ENCODE measurements around the gene RPS6KB1. TPM values are rescaled to one million over a fixed set of nuclear protein-coding genes. Genes with fewer than 3 reads are reported as not detected.

RPS6KB1 gene
- polyA plus RNA-seq (2011; rRNA removed) (19.1 and 21.9 TPM in 2 replicates), polyA minus RNA-seq (2011; rRNA and poly(A)+ RNA removed) (15.7 and 21.8 TPM in 2 replicates)

DNA sequence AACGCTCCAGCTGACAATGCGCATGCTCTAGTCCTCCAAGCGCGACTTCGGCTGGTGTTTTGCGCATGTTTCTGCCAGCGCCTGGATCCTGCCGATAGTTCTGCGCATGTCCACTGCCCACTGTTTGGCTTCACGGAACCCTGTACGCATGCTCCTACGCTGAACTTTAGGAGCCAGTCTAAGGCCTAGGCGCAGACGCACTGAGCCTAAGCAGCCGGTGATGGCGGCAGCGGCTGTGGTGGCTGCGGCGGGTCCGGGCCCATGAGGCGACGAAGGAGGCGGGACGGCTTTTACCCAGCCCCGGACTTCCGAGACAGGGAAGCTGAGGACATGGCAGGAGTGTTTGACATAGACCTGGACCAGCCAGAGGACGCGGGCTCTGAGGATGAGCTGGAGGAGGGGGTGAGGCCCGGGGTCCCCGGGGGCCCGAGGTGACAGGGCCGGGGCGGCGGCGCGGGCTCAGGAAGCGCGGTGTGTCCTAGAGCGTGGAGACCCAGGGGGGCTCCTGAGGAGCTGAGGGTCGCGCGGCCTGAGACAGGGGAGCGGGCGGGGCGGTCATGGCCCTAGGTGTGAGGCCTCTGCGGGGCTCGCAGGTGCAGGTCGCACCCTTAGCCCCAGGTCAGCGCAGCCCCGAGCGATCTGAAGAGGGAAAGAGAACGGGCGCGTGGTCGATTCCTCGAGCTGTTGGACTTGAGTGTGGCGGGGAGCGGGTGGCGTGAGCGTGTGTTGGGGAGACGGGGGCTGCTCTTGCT, at the start of gene RPS6KB1, which contains the start of gene TUBD1:
RPS6KB1 (plus strand) TSS at position 198 of the 752 bp plus-strand sequence; CDS start at position 262, 64 bp downstream.
TUBD1 (minus strand) TSS at position 20 of the 752 bp plus-strand sequence. CDS start 1,941 bp downstream, outside the sequence.
- Histone ChIP-seq H3K9me3 (ENCODE audit: control insufficient read depth, insufficient read depth, low read length) (no peaks in the 10 kb centered on the region), H3K27ac (ENCODE audit: low read depth, low read length) (peak within 1 kb of the TSS; percentile 70), H3K27me3 (ENCODE audit: control insufficient read depth, insufficient read depth, low read length) (no peaks in the 10 kb centered on the region), H3K4me3 (ENCODE audit: low read depth, low read length) (peak within 1 kb of the TSS; percentile 90)
- peak; percentile 100 for DNase-seq (ENCODE audit: low read depth, low spot score)
- CTCF ChIA-PET = interaction anchor here (1.2 to 1.6 kb wide), 2 partner anchors 21 to 143 kb away, joined by 3 to 8 read pairs; no protein-coding TSS in a partner anchor
- TF ChIP-seq CTCF (IDR thresholded peaks at IDR 0.05; ENCODE audit: low read depth, low read length) = no peak
- POLR2A ChIA-PET = interaction anchor here (0.5 to 1.0 kb wide), 4 partner anchors 50 to 186 kb away, joined by 4 to 8 read pairs (median 4); partner anchors contain the start of genes PTRH2 and VMP1

DNA sequence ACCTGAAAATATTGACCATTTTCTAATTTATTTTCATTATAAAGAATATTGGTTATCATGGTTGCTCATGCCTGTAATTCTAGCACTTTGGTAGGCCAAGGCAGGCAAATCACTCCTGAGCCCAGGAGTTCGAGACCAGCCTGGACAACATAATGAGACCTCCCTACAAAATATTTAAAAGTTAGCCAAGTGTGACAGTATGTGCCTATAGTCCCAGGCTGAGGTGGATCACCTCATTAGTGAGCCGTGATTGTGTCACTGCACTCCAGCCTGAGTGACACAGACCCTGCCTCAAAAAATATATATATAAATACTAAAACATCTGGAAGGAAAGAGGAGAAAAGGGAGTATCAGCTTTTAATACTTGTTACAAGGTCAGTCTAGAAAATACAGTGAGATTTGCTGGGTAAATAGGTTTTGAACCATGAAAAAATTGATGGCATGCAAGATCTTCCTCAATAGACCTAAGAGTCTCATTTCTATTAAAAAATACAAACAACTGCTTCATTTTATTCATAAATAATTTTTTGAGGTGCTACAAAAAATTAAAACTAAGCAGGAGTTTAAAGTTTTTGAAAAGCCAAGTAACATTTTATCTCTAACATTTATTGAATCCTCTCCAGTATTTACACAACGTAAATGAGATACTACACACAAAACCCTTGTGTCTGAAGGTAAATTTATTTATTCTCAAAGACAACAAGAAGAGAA, 47.9 kb upstream of the RPS6KB1 start:
- peak overlapping the region; percentile 96 for H3K27ac ChIP-seq (ENCODE audit: low read depth, low read length)
- POLR2A ChIA-PET = interaction anchor here (0.6 to 10.8 kb wide), 6 partner anchors 8 to 92 kb away, joined by 3 to 221 read pairs (median 19); no protein-coding TSS in a partner anchor
- H3K27me3 ChIP-seq (ENCODE audit: control insufficient read depth, insufficient read depth, low read length) = no peaks in the 10 kb centered on the region
- CTCF ChIA-PET = interaction anchor here (3.5 kb wide), 1 partner anchor 15 kb away, joined by 24 read pairs; no protein-coding TSS in a partner anchor
- DNase-seq (ENCODE audit: low read depth, low spot score) = no peak
- no peaks in the 10 kb centered on the region for H3K9me3 ChIP-seq (ENCODE audit: control insufficient read depth, insufficient read depth, low read length)
- no peak for TF ChIP-seq CTCF (IDR thresholded peaks at IDR 0.05; ENCODE audit: low read depth, low read length)
- no peak overlapping the region for H3K4me3 ChIP-seq (ENCODE audit: low read depth, low read length)

DNA sequence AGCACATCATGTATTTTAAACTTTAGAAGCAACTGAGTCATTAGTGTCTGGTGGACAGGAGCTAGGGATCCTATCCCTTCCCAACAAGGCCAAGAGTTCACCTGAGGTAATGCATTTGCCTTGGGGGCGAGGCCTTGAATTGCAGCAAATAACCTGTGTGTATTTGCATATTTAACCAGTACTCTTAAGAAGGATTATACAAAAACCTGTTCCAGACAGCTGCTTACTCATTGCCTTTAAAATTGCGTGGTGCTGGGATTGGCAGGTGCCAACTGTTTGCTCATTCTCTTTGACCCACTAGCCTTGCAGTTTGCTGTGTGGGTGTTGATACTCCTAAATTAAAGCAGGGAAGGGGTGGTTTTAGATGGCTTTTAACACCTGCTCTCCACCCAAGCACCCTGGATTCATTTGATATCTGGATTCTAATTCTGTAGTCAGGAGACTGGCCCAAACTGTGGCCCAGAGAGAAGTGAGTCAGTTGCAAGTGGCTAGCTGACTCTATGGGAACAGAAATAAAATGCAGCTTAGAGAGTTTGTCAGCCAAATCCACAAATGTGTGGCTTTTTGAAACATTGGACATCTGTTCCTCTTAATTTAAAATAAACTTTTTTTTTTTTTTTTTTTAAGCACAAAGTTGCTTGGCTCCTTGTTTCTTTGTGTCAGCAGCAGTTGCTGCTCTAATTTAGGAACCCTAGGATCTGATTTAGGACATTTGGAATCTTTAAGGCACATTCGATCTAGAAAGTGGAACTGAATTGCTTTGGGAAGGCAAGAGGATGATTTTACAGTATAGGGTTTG, 47.1 kb upstream of the RPS6KB1 start:
- ChIA-PET POLR2A (interaction anchor here (0.6 to 10.8 kb wide), 7 partner anchors 8 to 92 kb away, joined by 3 to 221 read pairs (median 5); no protein-coding TSS in a partner anchor), CTCF (interaction anchor here (3.5 kb wide), 1 partner anchor 14 kb away, joined by 24 read pairs; no protein-coding TSS in a partner anchor)
- no peak overlapping the region for H3K4me3 ChIP-seq (ENCODE audit: low read depth, low read length)
- no peak for DNase-seq (ENCODE audit: low read depth, low spot score)
- H3K9me3 ChIP-seq (ENCODE audit: control insufficient read depth, insufficient read depth, low read length) = no peaks in the 10 kb centered on the region
- no peak for TF ChIP-seq CTCF (IDR thresholded peaks at IDR 0.05; ENCODE audit: low read depth, low read length)
- no peaks in the 10 kb centered on the region for H3K27me3 ChIP-seq (ENCODE audit: control insufficient read depth, insufficient read depth, low read length)
- peak overlapping the region; percentile 96 for H3K27ac ChIP-seq (ENCODE audit: low read depth, low read length)

GRCh38 chr17:59846394-59847165, 46.3 kb upstream of the RPS6KB1 start:
- Histone ChIP-seq H3K27ac (ENCODE audit: low read depth, low read length) (peak overlapping the region; percentile 96), H3K27me3 (ENCODE audit: control insufficient read depth, insufficient read depth, low read length) (no peaks in the 10 kb centered on the region), H3K4me3 (ENCODE audit: low read depth, low read length) (no peak overlapping the region), H3K9me3 (ENCODE audit: control insufficient read depth, insufficient read depth, low read length) (no peaks in the 10 kb centered on the region)
- TF ChIP-seq CTCF (IDR thresholded peaks at IDR 0.05; ENCODE audit: low read depth, low read length) = no peak
- ChIA-PET POLR2A (interaction anchor here (0.7 to 10.8 kb wide), 6 partner anchors 9 to 93 kb away, joined by 3 to 221 read pairs (median 4); no protein-coding TSS in a partner anchor), CTCF (interaction anchor here (3.5 kb wide), 1 partner anchor 13 kb away, joined by 24 read pairs; no protein-coding TSS in a partner anchor)
- peak; percentile 84 for DNase-seq (ENCODE audit: low read depth, low spot score)

Measured in AG04450 (cell line).